ENCODE data around the gene PXK.
"Not testable (repeated sequence)": the region's sequence is repeated elsewhere in the genome, so short reads cannot be mapped to it uniquely, and the experiment has no call there.

Gene PXK

GRCh38 chr3:58332575-58333188 lies at the start of gene PXK:
TSS of gene PXK (plus strand) at chr3:58332892. CDS start at chr3:58332989, 97 bp downstream.
- in situ Hi-C loops (cut with HindIII; ENCODE audit: low pct_unique_long_range_greater_than_20kb, low sequenced_read_pairs), result no loop called here
- no peak for TF ChIP-seq JUND (IDR thresholded peaks at IDR 0.05; ENCODE audit: low read depth)
- peak; percentile 51 to 81 for DNase-seq (ENCODE audit: low read depth in 1 of 2, low spot score in 1 of 2)

GRCh38 chr3:58285334-58285733 lies 47.4 kb upstream of the PXK start:
- DNase-seq (ENCODE audit: low read depth in 1 of 2, low spot score in 1 of 2), result no peak
- in situ Hi-C loops (cut with HindIII; ENCODE audit: low pct_unique_long_range_greater_than_20kb, low sequenced_read_pairs), result no loop called here
- TF ChIP-seq JUND (IDR thresholded peaks at IDR 0.05; ENCODE audit: low read depth), result no peak

GRCh38 chr3:58287354-58287753 lies 45.3 kb upstream of the PXK start:
- in situ Hi-C loops (cut with HindIII; ENCODE audit: low pct_unique_long_range_greater_than_20kb, low sequenced_read_pairs), result no loop called here
- no peak for DNase-seq (ENCODE audit: low read depth in 1 of 2, low spot score in 1 of 2)
- no peak for TF ChIP-seq JUND (IDR thresholded peaks at IDR 0.05; ENCODE audit: low read depth)

- no peak for TF ChIP-seq JUND (IDR thresholded peaks at IDR 0.05; ENCODE audit: low read depth)
- no peak for DNase-seq (ENCODE audit: low read depth in 1 of 2, low spot score in 1 of 2)
- in situ Hi-C loops (cut with HindIII; ENCODE audit: low pct_unique_long_range_greater_than_20kb, low sequenced_read_pairs), result no loop called here
These were observed 44.5 kb upstream of the PXK start for GRCh38 chr3:58288011-58288728.

GRCh38 chr3:58288964-58289613 lies 43.6 kb upstream of the PXK start:
- DNase-seq (ENCODE audit: low read depth in 1 of 2, low spot score in 1 of 2); in situ Hi-C loops (cut with HindIII; ENCODE audit: low pct_unique_long_range_greater_than_20kb, low sequenced_read_pairs): not testable (repeated sequence)

- in situ Hi-C loops (cut with HindIII; ENCODE audit: low pct_unique_long_range_greater_than_20kb, low sequenced_read_pairs); DNase-seq (ENCODE audit: low read depth in 1 of 2, low spot score in 1 of 2): not testable (repeated sequence)
These were observed 42.2 kb upstream of the PXK start for GRCh38 chr3:58290446-58290845.

GRCh38 chr3:58291671-58292338 lies 40.9 kb upstream of the PXK start:
- DNase-seq (ENCODE audit: low read depth in 1 of 2, low spot score in 1 of 2), result no peak
- TF ChIP-seq JUND (IDR thresholded peaks at IDR 0.05; ENCODE audit: low read depth), result no peak
- in situ Hi-C loops (cut with HindIII; ENCODE audit: low pct_unique_long_range_greater_than_20kb, low sequenced_read_pairs), result no loop called here

GRCh38 chr3:58292866-58293265 lies 39.8 kb upstream of the PXK start:
- no peak for DNase-seq (ENCODE audit: low read depth in 1 of 2, low spot score in 1 of 2)
- no peak for TF ChIP-seq JUND (IDR thresholded peaks at IDR 0.05; ENCODE audit: low read depth)
- in situ Hi-C loops (cut with HindIII; ENCODE audit: low pct_unique_long_range_greater_than_20kb, low sequenced_read_pairs), result no loop called here

- no peak for DNase-seq (ENCODE audit: low read depth in 1 of 2, low spot score in 1 of 2)
- in situ Hi-C loops (cut with HindIII; ENCODE audit: low pct_unique_long_range_greater_than_20kb, low sequenced_read_pairs), result no loop called here
- no peak for TF ChIP-seq JUND (IDR thresholded peaks at IDR 0.05; ENCODE audit: low read depth)
These were observed 39.2 kb upstream of the PXK start for GRCh38 chr3:58293516-58293915.

- no peak for TF ChIP-seq JUND (IDR thresholded peaks at IDR 0.05; ENCODE audit: low read depth)
- DNase-seq (ENCODE audit: low read depth in 1 of 2, low spot score in 1 of 2), result no peak
- in situ Hi-C loops (cut with HindIII; ENCODE audit: low pct_unique_long_range_greater_than_20kb, low sequenced_read_pairs), result no loop called here
These were observed 36.4 kb upstream of the PXK start for GRCh38 chr3:58296269-58296668.

GRCh38 chr3:58296843-58297242 lies 35.8 kb upstream of the PXK start:
- in situ Hi-C loops (cut with HindIII; ENCODE audit: low pct_unique_long_range_greater_than_20kb, low sequenced_read_pairs), result no loop called here
- no peak for DNase-seq (ENCODE audit: low read depth in 1 of 2, low spot score in 1 of 2)
- TF ChIP-seq JUND (IDR thresholded peaks at IDR 0.05; ENCODE audit: low read depth), result no peak

GRCh38 chr3:58298190-58298589 lies 34.5 kb upstream of the PXK start:
- no peak for DNase-seq (ENCODE audit: low read depth in 1 of 2, low spot score in 1 of 2)
- TF ChIP-seq JUND (IDR thresholded peaks at IDR 0.05; ENCODE audit: low read depth), result no peak
- in situ Hi-C loops (cut with HindIII; ENCODE audit: low pct_unique_long_range_greater_than_20kb, low sequenced_read_pairs), result no loop called here

GRCh38 chr3:58299075-58299474 lies 33.6 kb upstream of the PXK start:
- DNase-seq (ENCODE audit: low read depth in 1 of 2, low spot score in 1 of 2), result no peak
- in situ Hi-C loops (cut with HindIII; ENCODE audit: low pct_unique_long_range_greater_than_20kb, low sequenced_read_pairs), result no loop called here
- no peak for TF ChIP-seq JUND (IDR thresholded peaks at IDR 0.05; ENCODE audit: low read depth)

Measured in T47D (cell line).